Stimulated activated CD8-positive, alpha-beta memory T cell treated with anti-CD3 and anti-CD28 coated beads, Interleukin-7, amount 100 ng/mL, for 24 hours (primary cell): ENCODE data around the gene MECP2.

Experiments
- DNase-seq: peaks from one replicate; pipeline ENCODE4 v3.0.0-alpha.2; 2020; ENCODE audit warnings: low read depth

MECP2 gene

GRCh38 chrX:154059729-154060245 lies 37.7 kb downstream of the MECP2 start:
- DNase-seq = no peak

GRCh38 chrX:154059231-154059630 lies 38.3 kb downstream of the MECP2 start:
- DNase-seq = no peak

- DNase-seq = no peak
Measured at GRCh38 chrX:154058214-154058997, 39.1 kb downstream of the MECP2 start.

- no peak for DNase-seq
Measured at GRCh38 chrX:154057791-154058190, 39.7 kb downstream of the MECP2 start.

GRCh38 chrX:154056770-154057241 lies 40.7 kb downstream of the MECP2 start:
- DNase-seq = no peak

DNA sequence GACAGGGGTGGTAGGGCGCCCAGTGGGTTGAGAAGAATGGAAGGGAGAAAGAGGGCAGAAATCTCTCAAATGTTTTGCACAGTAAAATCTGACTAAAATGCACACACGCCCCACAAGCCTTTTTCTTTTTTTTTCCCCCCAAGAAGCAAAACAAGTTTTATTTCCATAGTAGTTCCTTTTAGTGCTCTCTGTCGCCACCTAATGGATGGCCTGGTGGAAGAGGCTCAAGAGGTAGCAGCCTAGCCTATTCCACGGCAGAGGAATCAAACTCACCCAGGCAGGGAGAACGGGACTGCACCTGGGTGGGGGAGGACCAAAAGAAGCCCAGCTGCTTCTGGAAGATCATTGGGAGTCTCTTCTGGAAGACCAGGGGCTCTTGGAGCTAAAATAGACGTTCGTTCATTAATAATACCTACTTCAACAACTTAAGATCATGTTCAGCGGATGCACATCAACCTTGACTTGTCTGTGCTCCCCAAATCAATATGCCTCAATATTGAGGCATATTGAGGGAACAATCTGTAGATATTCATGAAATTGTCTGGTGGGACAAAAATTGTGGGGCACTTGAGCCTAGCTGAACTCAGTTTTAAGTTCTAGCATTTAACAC lies 46.2 kb downstream of the MECP2 start:
- peak; percentile 41 for DNase-seq

GRCh38 chrX:154050113-154050495 lies 47.4 kb downstream of the MECP2 start:
- DNase-seq = no peak

DNA sequence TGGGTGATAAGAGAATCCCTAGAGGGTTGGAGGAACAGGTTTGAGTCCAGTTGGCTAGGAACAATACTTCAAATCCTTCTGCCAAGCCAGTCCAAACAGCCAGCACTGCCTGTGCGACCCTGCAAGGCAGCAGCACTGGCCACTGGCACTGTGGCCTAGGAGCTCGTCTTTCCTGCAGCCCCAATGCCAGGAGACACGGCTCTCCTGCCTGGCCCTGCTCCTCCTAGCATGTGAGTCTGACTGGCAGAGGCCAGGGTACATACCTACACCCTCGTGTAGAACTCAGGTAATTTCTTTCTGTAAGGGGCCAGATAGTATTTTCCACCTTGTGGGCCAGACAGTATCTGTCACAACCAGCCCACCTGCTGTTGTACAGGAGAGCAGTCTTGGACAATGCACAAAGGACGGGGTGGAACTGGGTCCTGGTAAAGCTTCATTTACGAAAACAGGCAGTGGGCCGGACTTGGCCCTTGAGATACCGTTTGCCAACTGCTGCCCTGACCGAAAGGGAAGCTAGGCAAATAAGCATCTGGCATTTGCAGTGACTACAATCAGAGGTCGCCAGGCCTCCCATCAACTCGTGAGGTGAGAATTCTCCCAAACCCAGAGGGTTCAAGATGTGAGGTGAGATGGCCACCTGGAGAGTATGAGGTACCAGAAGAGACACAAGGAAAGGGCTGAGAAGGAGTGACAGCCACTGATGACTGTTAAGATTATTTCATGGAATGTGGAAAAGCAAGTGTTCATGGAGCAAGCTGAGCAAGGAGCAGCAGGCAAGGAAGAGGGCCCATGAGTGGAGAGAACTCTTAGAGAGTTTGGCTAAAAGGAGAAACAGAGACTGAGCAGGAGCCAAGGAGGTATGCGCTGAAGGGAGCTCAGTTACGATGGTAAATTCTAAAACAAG lies 48.1 kb downstream of the MECP2 start:
- no peak for DNase-seq

- DNase-seq = no peak
Measured at GRCh38 chrX:154048398-154048797, 49.1 kb downstream of the MECP2 start.

DNA sequence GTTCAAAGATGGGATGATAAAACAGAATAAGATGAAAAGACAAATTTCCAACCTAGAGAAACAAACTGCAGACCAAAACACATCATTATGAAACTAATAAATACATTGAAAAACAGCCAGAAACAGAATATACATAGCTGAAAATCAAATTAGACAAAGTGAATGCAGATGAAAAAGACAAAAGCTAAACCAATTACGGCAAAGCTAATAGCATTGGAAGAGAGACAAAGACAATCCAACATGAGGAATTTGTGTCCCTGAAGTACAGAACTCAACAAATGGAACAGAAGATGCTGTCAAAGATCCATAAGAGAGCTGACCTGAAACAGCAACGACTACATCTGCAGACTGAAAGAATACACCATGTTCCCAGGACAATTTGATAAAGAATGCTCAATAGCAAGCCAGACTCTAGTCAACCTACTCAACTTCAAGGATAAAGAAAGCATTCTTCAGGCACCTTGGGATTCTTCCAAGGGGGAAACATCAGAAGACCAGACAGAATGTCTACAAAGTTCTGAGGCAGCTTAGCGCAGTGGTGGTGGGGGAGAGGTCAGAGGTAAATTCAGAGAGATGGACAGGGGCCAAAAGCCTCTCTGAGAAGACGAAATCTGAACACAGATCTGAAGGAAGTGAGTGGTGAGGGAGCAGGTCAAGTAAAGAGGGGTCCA lies 50.4 kb downstream of the MECP2 start:
- no peak for DNase-seq

- no peak for DNase-seq
Measured at GRCh38 chrX:154046031-154046781, 51.3 kb downstream of the MECP2 start.

DNA sequence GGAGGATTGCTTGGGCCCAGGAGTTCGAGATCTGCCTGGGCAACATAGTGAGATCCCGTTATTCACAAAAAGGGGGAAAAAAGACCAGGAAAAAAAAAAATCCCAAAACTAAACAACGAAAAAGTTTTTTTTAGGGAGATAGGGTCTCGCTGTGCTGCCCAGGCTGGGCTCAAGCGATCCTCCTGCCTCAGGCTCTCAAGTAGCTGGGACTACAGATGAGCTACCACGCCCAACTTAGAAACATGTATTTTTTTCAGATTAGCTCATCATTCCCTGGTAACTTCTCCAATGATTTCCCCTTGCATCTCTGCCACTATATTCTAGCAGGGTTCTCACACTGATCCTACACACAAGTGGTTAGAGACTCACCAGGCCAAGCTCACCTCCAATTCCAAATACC lies 53.4 kb downstream of the MECP2 start:
- no peak for DNase-seq

DNA sequence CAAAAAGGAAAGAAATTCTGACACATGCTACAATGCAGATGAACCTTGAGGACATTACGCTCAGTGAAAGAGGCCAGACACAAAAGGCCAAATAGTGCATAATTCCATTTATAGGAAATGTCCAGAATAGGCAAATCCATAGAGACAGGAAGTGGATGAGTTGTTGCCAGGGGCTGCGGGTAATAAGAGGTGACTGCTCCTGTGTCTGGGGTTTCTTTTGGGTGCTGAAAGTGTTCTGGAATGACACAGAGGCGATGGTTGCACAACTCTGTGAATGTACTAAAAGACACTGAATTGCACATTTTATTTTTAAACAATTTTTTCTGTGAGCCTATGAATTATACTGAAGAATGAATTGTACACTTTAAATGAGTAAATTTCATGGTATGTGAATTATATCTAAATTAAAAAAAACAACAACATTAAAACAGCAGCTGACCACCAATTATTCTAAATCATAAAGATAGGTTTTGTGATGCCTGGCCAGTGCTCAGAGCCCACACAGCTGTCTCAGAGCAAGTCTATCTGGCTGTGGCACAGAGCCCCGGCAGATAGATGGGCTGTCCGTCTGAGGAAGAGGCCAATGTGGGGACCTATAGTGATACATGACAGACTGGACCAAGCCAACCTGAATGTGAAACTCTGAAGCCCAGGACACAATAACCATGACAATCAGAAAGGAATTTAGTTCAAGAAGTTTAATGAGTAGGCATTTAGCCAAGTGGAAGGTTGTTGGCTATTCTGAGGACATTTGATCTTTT lies 54.3 kb downstream of the MECP2 start:
- DNase-seq = no peak

DNA sequence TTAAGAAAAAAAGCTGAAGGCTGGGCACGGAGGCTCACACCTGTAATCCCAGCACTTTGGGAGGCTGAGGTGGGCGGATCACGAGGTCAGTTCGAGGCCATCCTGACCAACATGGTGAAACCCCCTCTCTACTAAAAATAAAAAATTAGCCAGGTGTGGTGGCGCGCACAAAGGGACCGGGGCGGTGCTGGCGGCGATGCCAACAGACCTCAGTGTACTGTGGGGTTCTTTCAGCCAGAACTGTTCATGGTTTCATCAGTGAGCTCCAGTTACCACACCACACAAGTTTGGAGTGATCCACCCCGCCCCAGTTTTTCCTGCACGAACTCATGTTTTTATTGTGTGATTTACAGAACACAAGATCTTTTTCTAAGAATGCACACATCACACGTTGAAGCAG lies 56.7 kb downstream of the MECP2 start:
- DNase-seq = no peak

- DNase-seq = no peak
Measured at GRCh38 chrX:154040307-154040756, 57.2 kb downstream of the MECP2 start.

DNA sequence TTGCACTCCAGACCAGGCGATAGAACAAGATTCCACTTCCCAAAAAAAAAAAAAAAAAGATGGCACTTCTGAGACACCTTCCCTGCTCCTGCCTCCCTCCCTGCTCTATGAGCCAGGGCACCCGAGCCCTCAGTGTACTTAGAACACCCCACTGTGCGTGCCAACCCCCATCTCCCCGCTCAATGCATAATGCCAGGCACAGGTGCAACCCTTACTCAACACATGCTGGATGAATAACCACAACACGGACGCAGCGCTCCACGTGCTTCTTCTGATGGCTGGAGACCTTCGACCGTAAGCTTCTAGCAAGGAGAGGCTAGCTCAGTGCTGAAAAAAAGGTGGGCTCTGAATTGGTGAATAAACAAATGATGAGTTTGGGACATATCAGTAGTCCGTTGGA lies 57.9 kb downstream of the MECP2 start:
- no peak for DNase-seq

- DNase-seq = no peak
Measured at GRCh38 chrX:154038656-154039055, 58.9 kb downstream of the MECP2 start.

GRCh38 chrX:154037754-154038153 lies 59.8 kb downstream of the MECP2 start:
- DNase-seq = no peak

GRCh38 chrX:154036513-154036912 lies 61.0 kb downstream of the MECP2 start:
- DNase-seq = no peak

GRCh38 chrX:154033848-154034247 lies 63.7 kb downstream of the MECP2 start:
- no peak for DNase-seq
